SK-N-SH (cell line): Measurements from ENCODE around the gene CD300LG. TPM values are rescaled to one million over a fixed set of nuclear protein-coding genes. Genes with fewer than 3 reads are reported as not detected.

ENCODE experiments used
- CTCF ChIA-PET: fragments of 300-600, 350-600 bp; formaldehyde crosslinking; extraction: SDS; loops from one replicate; lab custom pipeline; 2021; lab: Yijun Ruan, JAX
- POLR2A ChIA-PET: fragments of 350-600 bp; sonication (Branson Sonifier 250); formaldehyde crosslinking; extraction: SDS; loops from one replicate; lab custom pipeline; 2020; ENCODE audit warnings: antibody characterized with exemption, inconsistent platforms; lab: Yijun Ruan, JAX
- DNase-seq: peaks from one replicate; pipeline ENCODE4 v3.0.0; 2012
- H2AFZ ChIP-seq: fragments of 200-600 bp; sonication (generic); 2 replicates; pipeline ENCODE4 v1.8.1; 2016; ENCODE audit warnings: antibody characterized with exemption, mild to moderate bottlenecking, low read depth
- H3F3A ChIP-seq: fragments of 200-600 bp; sonication (generic); replicated peaks from 2 replicates; pipeline ENCODE3; 2016; ENCODE audit warnings: antibody characterized with exemption, mild to moderate bottlenecking; ENCODE audit not compliant: insufficient read depth
- H3K27ac ChIP-seq, 2 experiments: fragments of 200-500 bp in 1 of 2; fragments of 200-600 bp in 1 of 2; sonication (Bioruptor generic) in 1 of 2; sonication (generic), shearing (Covaris generic) in 1 of 2; 2 replicates each; pipeline versions ENCODE4 v1.5.1 to v1.6.1; 2014 to 2016; ENCODE audit warnings: low read depth in 2 of 2, inconsistent platforms in 1 of 2, low read length in 1 of 2, mild to moderate bottlenecking in 1 of 2, mixed read lengths in 1 of 2
- H3K27me3 ChIP-seq: fragments of 200-600 bp; sonication (generic), shearing (Covaris generic); 2 replicates; pipeline ENCODE4 v1.6.1; 2016; ENCODE audit warnings: mixed run types; ENCODE audit not compliant: insufficient read depth
- H3K36me3 ChIP-seq, 2 experiments: fragments of 200-500 bp in 1 of 2; fragments of 200-600 bp in 1 of 2; sonication (Bioruptor generic) in 1 of 2; sonication (generic) in 1 of 2; replicated peaks in 1 of 2; 2 replicates each; pipeline versions ENCODE3 to v1.5.1; 2014 to 2016; ENCODE audit warnings: low read length in 1 of 2, mild to moderate bottlenecking in 1 of 2; ENCODE audit not compliant: insufficient read depth in 2 of 2, control insufficient read depth in 1 of 2
- H3K4me1 ChIP-seq, 2 experiments: fragments of 200-500 bp in 1 of 2; fragments of 200-600 bp in 1 of 2; sonication (Bioruptor generic) in 1 of 2; sonication (generic), shearing (Covaris generic) in 1 of 2; 2 replicates each; pipeline versions ENCODE4 v1.5.1 to v1.6.1; 2014 to 2016; ENCODE audit warnings: low read depth in 1 of 2, low read length in 1 of 2, mixed run types in 1 of 2; ENCODE audit not compliant: insufficient read depth in 2 of 2, control insufficient read depth in 1 of 2
- H3K4me2 ChIP-seq: fragments of 200-600 bp; sonication (generic), shearing (Covaris generic); 2 replicates; pipeline ENCODE4 v1.6.1; 2017; ENCODE audit warnings: mixed run types
- H3K4me3 ChIP-seq, 2 experiments: fragments of 200-500 bp in 1 of 2; fragments of 200-600 bp in 1 of 2; sonication (Bioruptor generic) in 1 of 2; sonication (generic), shearing (Covaris generic) in 1 of 2; 2 replicates each; pipeline versions ENCODE4 v1.5.1 to v1.8.1; 2014 to 2016; ENCODE audit warnings: low read depth in 2 of 2, inconsistent platforms in 1 of 2, low read length in 1 of 2, mild to moderate bottlenecking in 1 of 2, mixed read lengths in 1 of 2, moderate library complexity in 1 of 2
- H3K79me2 ChIP-seq: fragments of 200-600 bp; sonication (generic); 2 replicates; pipeline ENCODE4 v1.8.1; 2017; ENCODE audit warnings: mild to moderate bottlenecking; ENCODE audit not compliant: insufficient read depth
- H3K9ac ChIP-seq: fragments of 200-600 bp; sonication (generic); 2 replicates; pipeline ENCODE4 v1.6.1; 2017; ENCODE audit warnings: mixed run types
- H3K9me2 ChIP-seq: fragments of 200-600 bp; sonication (generic); 2 replicates; pipeline ENCODE4 v1.6.1; 2017; ENCODE audit warnings: mixed run types
- H3K9me3 ChIP-seq: fragments of 200-600 bp; sonication (generic); 2 replicates; pipeline ENCODE4 v1.6.1; 2017; ENCODE audit warnings: mixed run types, mild to moderate bottlenecking, moderate library complexity
- H4K20me1 ChIP-seq: fragments of 200-600 bp; sonication (generic); 2 replicates; pipeline ENCODE4 v1.6.1; 2017; ENCODE audit warnings: mild to moderate bottlenecking, mixed run types; ENCODE audit not compliant: insufficient read depth
- CTCF ChIP-seq: fragments of 200-600 bp; sonication (generic); IDR thresholded peaks from 2 replicates; pipeline ENCODE4 v1.6.1; 2017; ENCODE audit warnings: antibody characterized with exemption, mild to moderate bottlenecking, moderate library complexity
- ELF1 ChIP-seq: IDR thresholded peaks from 2 replicates; pipeline ENCODE4 v1.4.0; 2012
- EZH2phosphoT487 ChIP-seq: fragments of 200-600 bp; sonication (generic); IDR thresholded peaks from 2 replicates; pipeline ENCODE4 v1.6.1; 2017; ENCODE audit warnings: low read depth, mixed run types, mild to moderate bottlenecking, antibody characterized with exemption, moderate library complexity, borderline replicate concordance
- FOSL2 ChIP-seq: IDR thresholded peaks from 2 replicates; pipeline ENCODE4 v1.4.0; 2012; ENCODE audit warnings: low read depth, mild to moderate bottlenecking, moderate library complexity, borderline replicate concordance
- FOXM1 ChIP-seq: IDR thresholded peaks from 2 replicates; pipeline ENCODE4 v1.4.0; 2012; ENCODE audit warnings: low read depth, mild to moderate bottlenecking
- GABPA ChIP-seq: IDR thresholded peaks from 2 replicates; pipeline ENCODE4 v1.4.0; 2012; ENCODE audit warnings: low read depth, mild to moderate bottlenecking
- GATA2 ChIP-seq: sonication (generic); formaldehyde crosslinking; IDR thresholded peaks from 2 replicates; pipeline ENCODE4 v1.5.0; 2020; ENCODE audit warnings: mild to moderate bottlenecking, missing genetic modification reagents
- JUND ChIP-seq: IDR thresholded peaks from 2 replicates; pipeline ENCODE4 v1.4.0; 2012
- MAX ChIP-seq: IDR thresholded peaks from 2 replicates; pipeline ENCODE4 v1.4.0; 2012; ENCODE audit warnings: low read depth
- MEF2A ChIP-seq: IDR thresholded peaks from 2 replicates; pipeline ENCODE4 v1.4.0; 2012; ENCODE audit warnings: low read depth, borderline replicate concordance
- NRF1 ChIP-seq: IDR thresholded peaks from 2 replicates; pipeline ENCODE4 v1.6.1; 2012; ENCODE audit warnings: low read depth, mild to moderate bottlenecking, low read length
- POLR2AphosphoS5 ChIP-seq: IDR thresholded peaks from 2 replicates; pipeline ENCODE4 v1.6.1; 2012; ENCODE audit warnings: low read depth, low read length
- RFX5 ChIP-seq: IDR thresholded peaks from 2 replicates; pipeline ENCODE4 v1.6.1; 2012; ENCODE audit warnings: mild to moderate bottlenecking, improper control_type of control experiment, low read length
- RXRA ChIP-seq: IDR thresholded peaks from 2 replicates; pipeline ENCODE4 v1.4.0; 2012; ENCODE audit warnings: low read depth, mild to moderate bottlenecking, borderline replicate concordance
- TAF1 ChIP-seq: IDR thresholded peaks from 2 replicates; pipeline ENCODE4 v1.6.1; 2012; ENCODE audit warnings: low read depth, mild to moderate bottlenecking, low read length, moderate library complexity, borderline replicate concordance
- YY1 ChIP-seq: IDR thresholded peaks from 2 replicates; pipeline ENCODE4 v1.4.0; 2012; ENCODE audit warnings: low read depth, mild to moderate bottlenecking
- WGBS: methylation state at CpG from one replicate; pipeline ENCODE4 v1.1.6; 2017; ENCODE audit warnings: low lambda C conversion rate; 5-methylcytosine and 5-hydroxymethylcytosine counted together
- polyA plus RNA-seq, 3 experiments: library from polyadenylated mRNA; depleted of rRNA; stranded (reverse); fragments of >200 nt; gene quantifications; 2 replicates each; pipeline ENCODE4 v1.2.3, GENCODE V29; 2012
- TF ChIP-seq, protein P1 (sequence below): IDR thresholded peaks from 2 replicates; pipeline ENCODE4 v1.4.0; 2012; ENCODE audit warnings: low read depth, borderline replicate concordance
- TF ChIP-seq, protein P2 (sequence below): fragments of 150-350 bp; IDR thresholded peaks from 2 replicates; pipeline ENCODE4 v1.6.1; 2016; ENCODE audit warnings: mild to moderate bottlenecking, low read depth, low read length
- TF ChIP-seq, protein P3 (sequence below): IDR thresholded peaks from 2 replicates; pipeline ENCODE4 v1.6.1; 2012; ENCODE audit warnings: mild to moderate bottlenecking, low read depth, low read length, moderate library complexity

CD300LG gene
- polyA plus RNA-seq, 1 of the 3 experiments (the other 2 are of a cell fraction): not detected

DNA sequence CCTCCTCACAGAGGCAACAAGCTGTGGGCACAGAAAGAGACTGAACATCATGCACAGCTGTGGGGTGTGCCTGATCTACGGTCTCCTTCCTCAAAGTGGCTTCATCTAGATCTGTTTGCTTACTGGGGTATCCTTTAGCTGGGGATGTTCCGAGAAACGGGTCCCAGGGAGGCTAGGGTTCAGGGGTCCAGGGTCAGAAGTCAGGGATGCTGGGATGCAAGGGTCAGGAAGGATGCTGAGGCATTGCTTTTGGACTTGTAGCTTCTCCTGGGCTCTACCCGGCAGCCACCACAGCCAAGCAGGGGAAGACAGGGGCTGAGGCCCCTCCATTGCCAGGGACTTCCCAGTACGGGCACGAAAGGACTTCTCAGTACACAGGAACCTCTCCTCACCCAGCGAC, 6.6 kb downstream of the CD300LG start (continued):
- TF ChIP-seq, protein P1, sequence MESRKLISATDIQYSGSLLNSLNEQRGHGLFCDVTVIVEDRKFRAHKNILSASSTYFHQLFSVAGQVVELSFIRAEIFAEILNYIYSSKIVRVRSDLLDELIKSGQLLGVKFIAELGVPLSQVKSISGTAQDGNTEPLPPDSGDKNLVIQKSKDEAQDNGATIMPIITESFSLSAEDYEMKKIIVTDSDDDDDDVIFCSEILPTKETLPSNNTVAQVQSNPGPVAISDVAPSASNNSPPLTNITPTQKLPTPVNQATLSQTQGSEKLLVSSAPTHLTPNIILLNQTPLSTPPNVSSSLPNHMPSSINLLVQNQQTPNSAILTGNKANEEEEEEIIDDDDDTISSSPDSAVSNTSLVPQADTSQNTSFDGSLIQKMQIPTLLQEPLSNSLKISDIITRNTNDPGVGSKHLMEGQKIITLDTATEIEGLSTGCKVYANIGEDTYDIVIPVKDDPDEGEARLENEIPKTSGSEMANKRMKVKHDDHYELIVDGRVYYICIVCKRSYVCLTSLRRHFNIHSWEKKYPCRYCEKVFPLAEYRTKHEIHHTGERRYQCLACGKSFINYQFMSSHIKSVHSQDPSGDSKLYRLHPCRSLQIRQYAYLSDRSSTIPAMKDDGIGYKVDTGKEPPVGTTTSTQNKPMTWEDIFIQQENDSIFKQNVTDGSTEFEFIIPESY: no peak
- no peak for TF ChIP-seq JUND
- TF ChIP-seq EZH2phosphoT487: no peak
- no peak for TF ChIP-seq CTCF
- TF ChIP-seq, all 33 proteins: peak for 0

DNA sequence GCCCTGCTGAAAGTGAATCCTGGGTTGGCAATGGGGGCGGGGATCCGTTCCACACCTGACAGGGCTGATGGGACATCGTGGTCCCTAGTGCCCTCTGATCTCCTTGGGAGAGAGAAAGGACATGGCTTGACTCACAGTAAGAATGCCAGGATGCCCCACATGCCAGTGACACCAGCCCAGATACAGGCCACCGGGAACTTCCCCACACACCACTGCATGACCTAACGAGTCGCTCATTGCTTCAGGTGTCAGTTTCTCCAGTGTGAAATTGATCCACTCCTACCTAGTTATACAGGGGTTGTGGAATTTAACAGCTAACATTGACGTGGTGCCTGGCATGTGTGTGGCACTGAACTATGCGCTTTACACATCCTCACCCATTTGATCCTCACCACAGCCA, 7.5 kb downstream of the CD300LG start:
- ChIA-PET POLR2A (no interaction called here), CTCF (interaction anchor here (0.7 to 4.6 kb wide), 3 partner anchors 8 to 89 kb away, joined by 3 to 51 read pairs (median 3); partner anchors contain the start of gene CD300LG)
- Histone ChIP-seq H2AFZ (no peak overlapping the region), H3K4me3 (no peak overlapping the region), H3K4me2 (no peak overlapping the region), H3K36me3 (no peaks in the 10 kb centered on the region), H3F3A (no peaks in the 10 kb centered on the region), H3K27me3 (peaks cover 33% of the 10 kb centered on the region; the same call in 1 of the 2 replicates), H3K9ac (no peak overlapping the region), H4K20me1 (no peaks in the 10 kb centered on the region), H3K27ac (no peak overlapping the region), H3K4me1 (no peaks in the 10 kb centered on the region), H3K79me2 (no peaks in the 10 kb centered on the region), H3K9me3 (no peaks in the 10 kb centered on the region), H3K9me2 (no peaks in the 10 kb centered on the region)
- 65% methylated on average over 7 of the region's 8 CpGs for WGBS
- TF ChIP-seq GATA2 (CRISPR knock-in tag): no peak
- TF ChIP-seq EZH2phosphoT487: no peak
- TF ChIP-seq TAF1: no peak
- TF ChIP-seq NRF1: no peak
- no peak for TF ChIP-seq RXRA
- TF ChIP-seq ELF1: no peak
- no peak for TF ChIP-seq FOSL2
- TF ChIP-seq, protein P2, sequence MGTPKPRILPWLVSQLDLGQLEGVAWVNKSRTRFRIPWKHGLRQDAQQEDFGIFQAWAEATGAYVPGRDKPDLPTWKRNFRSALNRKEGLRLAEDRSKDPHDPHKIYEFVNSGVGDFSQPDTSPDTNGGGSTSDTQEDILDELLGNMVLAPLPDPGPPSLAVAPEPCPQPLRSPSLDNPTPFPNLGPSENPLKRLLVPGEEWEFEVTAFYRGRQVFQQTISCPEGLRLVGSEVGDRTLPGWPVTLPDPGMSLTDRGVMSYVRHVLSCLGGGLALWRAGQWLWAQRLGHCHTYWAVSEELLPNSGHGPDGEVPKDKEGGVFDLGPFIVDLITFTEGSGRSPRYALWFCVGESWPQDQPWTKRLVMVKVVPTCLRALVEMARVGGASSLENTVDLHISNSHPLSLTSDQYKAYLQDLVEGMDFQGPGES: no peak
- no peak for TF ChIP-seq YY1
- no peak for TF ChIP-seq RFX5
- no peak for TF ChIP-seq GABPA
- TF ChIP-seq, protein P3, sequence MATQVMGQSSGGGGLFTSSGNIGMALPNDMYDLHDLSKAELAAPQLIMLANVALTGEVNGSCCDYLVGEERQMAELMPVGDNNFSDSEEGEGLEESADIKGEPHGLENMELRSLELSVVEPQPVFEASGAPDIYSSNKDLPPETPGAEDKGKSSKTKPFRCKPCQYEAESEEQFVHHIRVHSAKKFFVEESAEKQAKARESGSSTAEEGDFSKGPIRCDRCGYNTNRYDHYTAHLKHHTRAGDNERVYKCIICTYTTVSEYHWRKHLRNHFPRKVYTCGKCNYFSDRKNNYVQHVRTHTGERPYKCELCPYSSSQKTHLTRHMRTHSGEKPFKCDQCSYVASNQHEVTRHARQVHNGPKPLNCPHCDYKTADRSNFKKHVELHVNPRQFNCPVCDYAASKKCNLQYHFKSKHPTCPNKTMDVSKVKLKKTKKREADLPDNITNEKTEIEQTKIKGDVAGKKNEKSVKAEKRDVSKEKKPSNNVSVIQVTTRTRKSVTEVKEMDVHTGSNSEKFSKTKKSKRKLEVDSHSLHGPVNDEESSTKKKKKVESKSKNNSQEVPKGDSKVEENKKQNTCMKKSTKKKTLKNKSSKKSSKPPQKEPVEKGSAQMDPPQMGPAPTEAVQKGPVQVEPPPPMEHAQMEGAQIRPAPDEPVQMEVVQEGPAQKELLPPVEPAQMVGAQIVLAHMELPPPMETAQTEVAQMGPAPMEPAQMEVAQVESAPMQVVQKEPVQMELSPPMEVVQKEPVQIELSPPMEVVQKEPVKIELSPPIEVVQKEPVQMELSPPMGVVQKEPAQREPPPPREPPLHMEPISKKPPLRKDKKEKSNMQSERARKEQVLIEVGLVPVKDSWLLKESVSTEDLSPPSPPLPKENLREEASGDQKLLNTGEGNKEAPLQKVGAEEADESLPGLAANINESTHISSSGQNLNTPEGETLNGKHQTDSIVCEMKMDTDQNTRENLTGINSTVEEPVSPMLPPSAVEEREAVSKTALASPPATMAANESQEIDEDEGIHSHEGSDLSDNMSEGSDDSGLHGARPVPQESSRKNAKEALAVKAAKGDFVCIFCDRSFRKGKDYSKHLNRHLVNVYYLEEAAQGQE: no peak
- TF ChIP-seq JUND: no peak
- TF ChIP-seq MEF2A: no peak
- no peak for TF ChIP-seq FOXM1
- no peak for TF ChIP-seq MAX
- TF ChIP-seq POLR2AphosphoS5: no peak
- DNase-seq: no peak
